GM21528 (cell line): ENCODE data around the gene DEXI.

Experiments used
- ATAC-seq: cut with Tn5 transposase; IDR thresholded peaks from one replicate; pipeline ENCODE4 v1.9.1; 2021; ENCODE audit warnings: mild to moderate bottlenecking, moderate library complexity; ENCODE audit not compliant: unreplicated experiment, low FRiP score

Gene DEXI

GRCh38 chr16:10942352-10943063 is at the start of gene DEXI:
TSS of gene DEXI (minus strand) at chr16:10942468. CDS start at chr16:10942005, 463 bp downstream.
- peak; percentile 59 for ATAC-seq

DNA sequence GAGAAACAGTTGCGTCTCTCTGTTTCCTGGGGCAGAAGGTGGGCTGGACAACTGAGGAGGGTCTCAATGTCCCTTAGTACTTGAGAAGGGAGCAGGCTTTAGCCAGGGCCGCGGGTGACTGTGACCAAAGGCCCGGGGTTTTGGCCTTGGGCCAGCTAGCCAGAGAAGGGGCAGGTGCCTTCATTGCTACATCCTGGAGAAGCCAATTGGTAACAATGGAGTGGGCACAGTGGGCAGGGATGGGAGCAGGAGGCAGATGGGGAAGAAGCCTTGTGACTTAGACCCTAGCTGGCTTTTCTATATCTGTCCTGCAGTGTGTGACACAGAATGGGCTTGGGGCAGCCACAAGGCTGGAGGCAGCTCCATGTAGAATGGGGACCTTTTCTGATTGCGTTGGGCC is 48.1 kb upstream of the DEXI start:
- no peak for ATAC-seq

GRCh38 chr16:10989559-10989958 is 47.3 kb upstream of the DEXI start:
- no peak for ATAC-seq

DNA sequence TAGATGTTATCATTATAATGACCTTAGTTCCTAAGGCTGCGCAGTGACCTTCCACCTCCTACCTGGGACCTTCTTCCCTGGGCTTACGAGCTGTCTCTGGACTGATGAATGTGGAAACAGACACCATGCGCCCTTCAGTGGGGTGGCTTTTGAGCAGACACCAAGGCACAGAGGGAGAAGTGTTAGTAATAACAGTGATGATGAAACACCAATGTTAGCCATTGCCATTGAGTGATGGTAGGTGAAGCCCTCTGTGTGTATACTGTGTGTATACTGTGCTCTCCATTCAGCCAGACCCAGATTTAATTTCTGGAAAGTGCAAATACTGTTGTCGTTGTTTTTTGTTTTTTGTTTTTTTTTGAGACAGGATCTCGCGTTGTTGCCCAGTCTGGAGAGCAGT is 46.6 kb upstream of the DEXI start:
- ATAC-seq = no peak

GRCh38 chr16:10988164-10988803 is 46.0 kb upstream of the DEXI start:
- ATAC-seq = no peak

DNA sequence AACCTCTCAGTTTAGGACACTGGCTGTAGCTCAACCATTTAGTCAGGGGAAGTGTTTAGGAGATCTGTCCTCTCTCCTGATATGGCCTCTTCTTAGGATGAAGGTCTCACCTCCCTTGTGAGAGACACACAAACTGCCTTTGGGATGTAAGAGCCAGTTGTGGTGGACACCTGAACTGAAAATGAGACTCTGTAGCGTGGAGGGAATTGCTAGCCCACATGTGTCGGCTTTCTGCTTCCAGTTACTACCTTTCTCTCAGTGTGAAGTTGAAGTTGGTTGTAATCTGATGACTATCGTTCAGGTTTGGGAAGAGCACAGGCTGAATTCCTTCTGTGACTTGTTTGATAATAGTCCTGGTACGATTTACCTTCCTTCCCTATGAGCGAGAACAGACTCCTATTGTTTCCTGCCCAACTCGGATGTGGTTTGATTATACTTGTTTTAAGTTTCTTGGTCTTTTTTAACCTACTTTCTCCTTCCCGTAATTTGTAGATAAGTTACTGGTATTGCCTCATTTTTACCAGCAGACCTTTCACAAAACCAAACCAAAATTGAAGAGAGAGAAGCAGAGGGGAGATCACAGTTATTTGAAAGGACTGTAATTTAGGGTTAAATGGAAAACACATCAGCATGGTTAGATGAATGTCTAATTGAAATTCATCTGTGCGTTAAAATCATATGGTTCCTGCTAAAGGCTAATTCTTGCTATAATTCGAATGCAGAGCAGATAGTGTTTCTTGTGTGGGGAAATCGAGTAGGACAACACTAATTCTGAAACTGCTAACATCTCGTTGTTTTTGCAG is 45.3 kb upstream of the DEXI start:
- no peak for ATAC-seq

DNA sequence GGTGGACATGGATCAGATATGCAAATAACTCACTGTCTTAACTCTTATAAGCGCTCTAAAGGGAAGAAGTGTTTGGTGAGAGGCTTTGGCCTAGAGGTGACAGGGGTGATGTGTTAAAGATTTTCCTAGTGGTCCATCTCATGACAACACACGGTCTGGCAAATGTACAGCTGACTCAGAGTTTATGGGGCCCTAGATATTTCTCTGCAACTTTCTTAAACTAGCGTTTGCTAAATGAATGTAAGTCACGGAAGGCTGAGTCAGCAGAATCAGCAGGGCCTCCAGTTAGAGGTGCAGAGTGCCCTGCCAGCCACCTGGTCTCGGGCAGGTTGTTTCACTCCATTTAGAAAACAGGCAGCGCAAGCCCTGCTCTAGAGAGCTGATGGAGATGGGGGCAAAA is 42.2 kb upstream of the DEXI start:
- ATAC-seq = no peak

DNA sequence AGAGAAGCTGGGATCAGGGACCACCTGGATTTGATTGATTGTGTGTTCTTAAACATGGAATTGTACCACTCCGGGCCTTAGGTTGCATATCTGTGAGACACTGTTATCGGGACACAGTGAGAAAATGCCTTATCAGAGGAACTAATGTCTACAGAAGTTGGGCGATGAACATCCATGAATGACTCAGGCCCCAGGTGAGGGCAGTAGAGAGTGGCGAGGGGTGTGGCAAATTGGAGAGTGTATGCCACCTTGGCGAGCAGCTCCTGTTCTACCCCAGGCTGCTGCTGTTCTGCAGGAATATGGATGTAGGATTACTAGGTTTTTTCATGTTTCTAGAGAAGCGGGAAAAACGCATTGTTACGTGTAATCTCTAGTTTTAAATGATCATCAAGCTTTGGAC is 40.9 kb upstream of the DEXI start:
- ATAC-seq = no peak

DNA sequence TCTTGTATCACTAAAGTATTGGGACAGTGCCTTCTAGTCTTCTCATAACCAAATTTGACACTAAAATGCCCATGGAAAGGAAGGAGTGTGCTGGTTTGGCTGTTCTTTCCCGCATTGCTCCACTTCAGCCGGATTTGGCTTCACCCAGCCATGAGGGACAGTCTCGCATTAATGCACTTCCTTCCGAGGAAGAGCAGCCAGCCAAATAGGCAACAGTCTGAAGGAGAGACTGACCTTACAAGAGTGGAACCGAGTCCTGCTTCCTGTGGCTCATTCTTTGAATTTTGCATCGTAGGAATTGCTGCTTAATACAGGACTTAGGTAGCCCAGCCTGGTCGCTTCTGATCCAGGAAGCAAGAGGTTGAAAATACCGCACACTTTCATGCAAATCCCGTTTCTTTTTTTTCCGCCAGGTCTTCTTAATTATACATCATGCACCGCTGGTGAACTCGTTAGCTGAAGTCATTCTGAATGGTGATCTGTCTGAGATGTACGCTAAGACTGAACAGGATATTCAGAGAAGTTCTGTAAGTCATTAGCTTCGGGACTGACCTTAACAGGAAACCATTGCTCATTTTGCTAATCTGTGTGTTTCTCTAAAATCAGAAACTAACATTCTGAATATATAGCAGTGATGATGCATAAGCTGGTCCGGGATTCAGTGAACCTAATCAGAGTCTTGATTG is 40.3 kb upstream of the DEXI start:
- no peak for ATAC-seq

- peak; percentile 69 for ATAC-seq
These were observed 39.5 kb upstream of the DEXI start for GRCh38 chr16:10981697-10982216.

GRCh38 chr16:10980813-10981212 is 38.5 kb upstream of the DEXI start:
- no peak for ATAC-seq

DNA sequence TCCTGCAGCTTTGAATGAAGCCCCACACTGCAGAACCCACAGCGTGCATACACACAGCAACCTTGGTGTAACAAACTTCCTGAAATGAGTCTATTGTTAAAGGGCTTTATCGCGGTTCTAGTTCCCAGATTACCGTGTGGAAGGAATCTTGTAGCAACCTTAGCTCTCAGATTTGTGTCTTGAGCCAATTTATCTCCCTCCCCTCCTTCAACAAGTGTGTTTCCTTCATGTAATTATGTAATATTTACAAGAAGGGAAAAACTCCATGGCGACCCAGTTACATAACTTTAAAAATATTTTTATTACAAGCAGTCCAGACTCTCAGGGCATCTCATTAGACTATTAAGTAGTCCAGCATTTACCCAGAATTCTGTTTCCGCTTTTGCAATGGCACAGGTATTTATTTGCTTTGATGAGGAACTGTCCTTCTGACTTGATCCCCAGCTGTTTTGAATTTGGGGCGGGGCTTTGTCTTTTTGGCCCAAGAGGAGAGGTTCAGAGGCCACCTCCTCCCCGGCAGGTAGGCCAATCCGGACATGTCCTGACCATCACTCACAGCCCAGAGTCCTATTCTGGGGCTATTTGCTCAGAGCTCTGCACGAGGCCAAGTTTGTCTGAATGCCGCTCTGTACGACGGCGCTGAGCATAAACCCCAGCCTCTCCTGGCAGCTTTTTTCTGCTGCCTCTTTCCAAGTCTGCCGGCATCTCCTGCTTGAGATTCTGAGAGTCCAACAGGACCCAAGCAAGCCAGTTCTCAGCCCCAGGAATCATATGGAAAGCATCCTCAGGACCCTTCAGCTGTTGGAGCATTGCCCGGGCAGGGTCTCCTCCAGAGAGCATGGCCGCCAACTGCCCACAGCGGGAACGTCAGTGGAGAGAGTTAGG is 37.7 kb upstream of the DEXI start:
- ATAC-seq = no peak

DNA sequence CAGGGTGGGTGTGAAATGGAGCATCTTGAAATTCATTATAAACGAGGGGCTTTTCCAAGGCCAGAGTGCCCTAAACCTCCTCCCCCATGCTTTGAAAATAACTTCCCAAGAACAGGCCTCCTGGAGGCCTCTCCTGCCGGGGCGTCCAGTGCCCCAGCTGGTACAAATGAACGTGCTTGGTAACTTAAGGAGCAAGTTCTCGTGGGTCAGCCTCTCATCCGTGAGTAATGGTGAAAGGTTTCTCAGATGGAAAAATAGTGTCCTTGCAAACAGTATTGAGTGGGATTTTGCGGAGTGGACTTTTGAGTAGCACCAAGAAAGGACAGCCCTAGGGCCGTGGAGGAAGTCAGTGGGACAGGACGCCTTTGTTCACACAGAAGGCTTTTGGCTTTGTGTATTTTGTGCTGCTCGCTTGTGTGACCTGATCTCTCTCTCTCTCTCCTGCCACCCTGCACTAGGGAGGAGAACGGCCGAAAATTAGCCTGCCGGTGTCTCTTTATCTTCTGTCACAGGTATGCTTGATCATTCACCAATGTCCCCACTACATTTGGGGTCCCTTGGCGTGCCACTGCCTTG is 36.7 kb upstream of the DEXI start:
- ATAC-seq = no peak

DNA sequence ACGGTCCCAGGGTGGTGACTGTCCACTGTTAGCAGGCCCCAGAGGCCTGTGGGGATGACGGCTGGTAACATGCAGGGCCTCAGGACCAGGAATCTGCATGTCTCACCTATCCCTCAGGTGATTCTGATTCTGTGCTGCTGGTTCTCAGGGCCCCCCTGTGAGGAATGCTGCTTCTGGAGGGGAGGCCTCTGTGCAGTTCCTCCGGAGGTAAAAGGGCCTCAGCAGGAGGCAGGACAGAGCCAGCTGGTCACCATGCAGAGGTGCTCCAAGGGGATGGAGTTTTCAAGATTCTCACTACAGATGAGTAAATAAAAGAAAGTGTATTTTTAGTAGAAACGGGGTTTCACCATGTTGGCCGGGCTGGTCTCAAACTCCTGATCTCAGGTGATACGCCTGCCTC is 35.9 kb upstream of the DEXI start:
- ATAC-seq = no peak

DNA sequence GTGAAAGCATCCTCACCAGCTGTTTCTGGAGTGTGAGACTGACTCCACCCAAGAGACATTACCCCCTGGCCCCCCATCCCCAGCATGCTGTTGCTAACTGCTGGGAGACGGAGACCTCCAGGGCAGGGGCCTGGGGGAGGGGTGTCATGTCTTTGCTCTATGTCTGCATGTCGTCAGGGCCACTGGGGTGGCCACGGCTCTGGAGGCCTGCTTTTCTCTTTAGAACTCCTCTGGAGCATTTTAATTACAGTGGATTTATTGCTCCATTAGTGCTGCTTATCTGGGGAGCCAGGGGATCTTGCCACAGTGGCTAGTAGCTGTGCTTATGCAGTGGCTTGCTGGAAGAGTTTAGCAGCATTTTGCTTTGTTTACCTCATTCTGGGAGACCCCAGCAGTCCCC is 34.4 kb upstream of the DEXI start:
- no peak for ATAC-seq

DNA sequence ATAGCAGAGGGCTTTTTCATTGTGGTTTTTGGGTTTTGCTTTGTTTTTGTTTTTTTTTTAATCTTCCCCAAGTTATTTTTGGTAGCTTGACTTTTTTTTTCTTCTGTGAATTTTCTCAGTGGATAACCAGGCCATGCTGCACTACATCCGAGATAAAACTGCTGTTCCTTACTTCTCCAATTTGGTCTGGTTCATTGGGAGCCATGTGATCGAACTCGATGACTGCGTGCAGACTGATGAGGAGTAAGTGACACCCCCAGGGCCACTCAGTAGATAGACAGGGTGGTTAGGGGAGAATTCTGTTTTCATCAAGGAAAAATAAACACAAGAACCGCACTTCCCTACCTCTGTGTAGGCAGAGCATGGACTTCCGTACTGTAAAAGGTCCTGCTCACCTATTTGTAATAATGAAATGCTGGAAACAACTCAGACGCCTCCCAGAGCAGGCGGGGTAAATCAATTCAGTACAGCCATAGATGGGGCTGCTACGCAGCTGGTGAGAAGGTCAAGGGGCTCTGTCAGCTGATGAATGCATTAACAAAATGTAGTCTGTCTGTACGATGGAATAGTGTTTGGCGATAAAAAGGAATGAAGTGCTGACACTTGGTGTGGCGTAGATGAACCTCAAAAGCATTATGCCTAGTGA is 30.7 kb upstream of the DEXI start:
- ATAC-seq = no peak

- no peak for ATAC-seq
These were observed 30.0 kb upstream of the DEXI start for GRCh38 chr16:10972108-10972818.

DNA sequence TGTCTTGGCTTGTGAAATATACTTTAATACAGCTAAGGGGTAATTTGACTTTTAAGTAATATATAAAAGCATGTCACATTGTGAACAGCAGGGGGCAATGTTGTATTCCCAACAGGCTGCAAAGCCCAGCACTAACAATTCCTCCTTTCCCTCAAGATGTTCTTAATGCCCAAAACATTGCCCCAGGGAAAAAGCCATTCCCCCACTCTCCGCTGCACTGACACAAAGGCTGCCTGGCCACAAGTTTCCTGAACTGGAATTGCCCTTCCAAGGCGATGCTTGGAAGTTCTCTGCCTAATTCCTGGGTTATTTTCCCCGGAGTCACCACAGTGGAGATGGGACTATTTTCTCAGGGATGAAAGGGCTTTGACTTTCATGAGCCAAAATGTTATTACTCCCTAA is 29.3 kb upstream of the DEXI start:
- no peak for ATAC-seq
